22Rv1 (cell line): Measurements from ENCODE around the gene AKR1A1.
A peak's percentile ranks its signal among the peaks of the same experiment; 100 is the strongest.

Experiments
- H3K27ac ChIP-seq: fragments of 450-650 bp; 2 replicates; pipeline ENCODE4 v1.5.1; 2017
- ZFX ChIP-seq: fragments of 450-650 bp; IDR thresholded peaks from 2 replicates; pipeline ENCODE4 v1.6.1; 2017; ENCODE audit warnings: antibody characterized with exemption, borderline replicate concordance
- TF ChIP-seq, protein P1 (sequence below): fragments of 450-650 bp; IDR thresholded peaks from 2 replicates; pipeline ENCODE4 v1.5.1; 2017; ENCODE audit warnings: mild to moderate bottlenecking

AKR1A1 gene

DNA sequence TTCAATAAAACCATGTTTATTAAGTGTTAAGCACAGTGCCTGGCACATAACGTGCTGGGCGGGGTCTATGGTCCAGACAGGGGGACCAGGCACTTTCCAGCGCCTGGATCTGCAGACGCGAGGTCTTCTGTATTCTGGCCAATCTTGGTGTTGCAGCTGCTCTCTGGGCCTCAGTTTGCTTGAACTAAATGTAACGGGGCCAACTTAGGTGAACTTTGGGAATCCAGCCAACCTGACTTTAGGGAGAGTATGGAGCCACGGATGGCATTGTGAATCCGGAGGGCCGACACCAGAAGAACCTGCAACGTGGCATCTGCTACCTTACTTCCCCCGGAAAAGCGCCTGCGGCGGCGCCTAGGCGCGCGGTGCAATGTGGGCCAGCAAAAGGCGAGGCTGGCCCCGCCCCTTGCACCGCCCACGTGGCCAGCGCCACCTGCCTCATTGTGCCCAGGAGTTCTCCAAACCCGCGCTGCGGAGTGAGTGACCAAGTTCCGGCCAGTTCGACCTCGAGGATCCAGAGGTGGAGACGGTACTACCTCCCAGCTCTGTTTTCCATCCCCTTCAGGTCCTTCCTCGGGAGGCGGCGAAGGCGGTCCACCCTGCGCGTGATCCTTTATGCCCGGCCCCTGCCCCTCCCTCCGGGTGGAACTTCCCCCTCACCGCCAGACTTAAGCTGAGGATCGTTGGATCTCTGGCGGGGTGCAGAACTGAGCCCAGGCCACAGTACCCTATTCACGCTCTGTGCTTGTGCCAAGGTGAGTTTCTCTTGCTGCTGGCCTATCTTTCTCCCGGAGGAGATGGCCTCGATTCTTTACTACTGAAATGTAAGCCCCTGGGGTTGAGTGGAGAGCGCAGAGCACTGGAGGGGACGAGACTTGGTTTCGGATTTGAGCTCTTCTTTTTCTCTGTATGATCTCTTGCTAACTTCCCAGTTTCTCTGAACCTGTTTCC is at the start of gene AKR1A1:
Gene AKR1A1, plus strand, starts transcription at position 426 of the 951 bp plus-strand sequence. CDS start 10,969 bp downstream, outside the sequence.
- TF ChIP-seq, protein P1, sequence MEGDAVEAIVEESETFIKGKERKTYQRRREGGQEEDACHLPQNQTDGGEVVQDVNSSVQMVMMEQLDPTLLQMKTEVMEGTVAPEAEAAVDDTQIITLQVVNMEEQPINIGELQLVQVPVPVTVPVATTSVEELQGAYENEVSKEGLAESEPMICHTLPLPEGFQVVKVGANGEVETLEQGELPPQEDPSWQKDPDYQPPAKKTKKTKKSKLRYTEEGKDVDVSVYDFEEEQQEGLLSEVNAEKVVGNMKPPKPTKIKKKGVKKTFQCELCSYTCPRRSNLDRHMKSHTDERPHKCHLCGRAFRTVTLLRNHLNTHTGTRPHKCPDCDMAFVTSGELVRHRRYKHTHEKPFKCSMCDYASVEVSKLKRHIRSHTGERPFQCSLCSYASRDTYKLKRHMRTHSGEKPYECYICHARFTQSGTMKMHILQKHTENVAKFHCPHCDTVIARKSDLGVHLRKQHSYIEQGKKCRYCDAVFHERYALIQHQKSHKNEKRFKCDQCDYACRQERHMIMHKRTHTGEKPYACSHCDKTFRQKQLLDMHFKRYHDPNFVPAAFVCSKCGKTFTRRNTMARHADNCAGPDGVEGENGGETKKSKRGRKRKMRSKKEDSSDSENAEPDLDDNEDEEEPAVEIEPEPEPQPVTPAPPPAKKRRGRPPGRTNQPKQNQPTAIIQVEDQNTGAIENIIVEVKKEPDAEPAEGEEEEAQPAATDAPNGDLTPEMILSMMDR, result peak; percentile 9; the same call in 1 of the 2 replicates
- no peak for TF ChIP-seq ZFX
- H3K27ac ChIP-seq, result peak within 1 kb of the TSS; percentile 98

DNA sequence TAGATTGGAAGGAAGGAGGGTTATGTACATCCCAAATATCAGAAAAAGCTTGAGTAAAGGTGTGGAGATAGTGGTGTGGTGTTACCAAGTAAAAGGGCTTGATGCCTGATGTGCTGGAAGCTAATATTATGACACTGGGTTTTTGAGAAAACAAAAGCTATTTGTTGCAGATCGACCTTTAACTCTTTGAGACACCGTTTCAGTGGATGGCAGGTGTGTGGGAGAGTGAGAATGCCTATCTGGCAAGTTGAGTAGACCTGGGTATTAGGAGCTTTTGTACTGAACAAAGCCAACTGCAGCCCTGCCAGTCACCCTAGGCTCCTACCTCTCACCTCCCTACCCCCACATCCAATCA is 49.1 kb upstream of the AKR1A1 start:
- H3K27ac ChIP-seq, result peak overlapping the region; percentile 85
- TF ChIP-seq, protein P1, result no peak
- no peak for TF ChIP-seq ZFX

DNA sequence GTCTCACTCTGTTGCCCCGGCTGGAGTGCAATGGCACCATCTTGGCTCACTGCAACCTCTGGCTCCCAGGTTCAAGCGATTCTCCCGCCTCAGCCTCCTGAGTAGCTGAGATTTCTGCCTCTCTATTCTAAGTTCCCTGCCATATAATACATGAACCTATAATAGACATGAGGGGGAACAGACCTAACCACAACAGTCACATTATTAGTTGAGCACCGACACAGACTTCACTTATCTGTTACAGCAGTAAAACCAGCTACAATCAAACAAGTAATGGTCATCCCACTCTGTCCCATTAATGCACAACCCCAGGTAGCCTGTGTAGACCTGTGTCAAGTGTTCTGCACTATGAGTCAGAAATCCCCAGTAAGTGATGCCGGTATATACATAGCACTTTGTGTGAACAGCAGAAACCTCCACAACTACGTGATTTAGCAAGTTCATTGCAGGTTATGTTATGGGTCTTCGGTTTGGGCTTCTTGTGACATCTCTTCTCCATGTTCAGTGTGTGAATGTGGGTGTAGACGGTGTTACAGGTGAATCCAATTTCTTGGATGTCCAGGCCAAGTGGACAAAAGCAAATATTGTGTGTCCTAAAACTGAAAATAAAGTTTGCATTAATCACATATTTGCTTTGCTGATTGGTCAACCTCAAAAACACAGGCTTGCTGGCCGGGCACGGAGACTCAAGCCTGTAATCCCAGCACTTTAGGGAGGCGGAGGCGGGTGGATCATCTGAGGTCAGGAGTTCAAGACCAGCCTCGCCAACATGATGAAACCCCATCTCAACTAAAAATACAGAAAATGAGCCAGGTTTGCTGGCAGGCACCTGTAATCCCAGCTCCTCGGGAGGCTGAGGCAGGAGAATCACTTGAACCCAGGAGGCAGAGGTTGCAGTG is 46.9 kb upstream of the AKR1A1 start:
- no peak overlapping the region for H3K27ac ChIP-seq
- TF ChIP-seq, protein P1, result no peak
- no peak for TF ChIP-seq ZFX

DNA sequence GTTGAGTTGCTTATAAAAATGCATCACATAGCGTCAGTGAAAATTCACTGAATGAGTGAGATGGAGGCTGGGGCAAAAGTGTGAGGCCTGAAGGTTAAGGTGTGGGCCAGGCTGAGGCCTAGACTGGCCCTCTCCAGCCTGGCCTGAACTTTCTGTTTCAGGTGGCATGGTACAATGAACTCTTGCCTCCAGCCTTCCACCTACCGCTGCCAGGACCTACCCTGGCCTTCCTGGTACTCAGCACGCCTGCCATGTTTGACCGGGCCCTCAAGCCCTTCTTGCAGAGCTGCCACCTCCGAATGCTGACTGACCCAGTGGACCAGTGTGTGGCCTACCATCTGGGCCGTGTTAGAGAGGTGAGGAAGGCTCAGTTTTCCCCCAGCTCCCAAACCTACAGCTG is 43.4 kb upstream of the AKR1A1 start:
- no peak overlapping the region for H3K27ac ChIP-seq
- TF ChIP-seq ZFX, result no peak
- TF ChIP-seq, protein P1, result no peak

DNA sequence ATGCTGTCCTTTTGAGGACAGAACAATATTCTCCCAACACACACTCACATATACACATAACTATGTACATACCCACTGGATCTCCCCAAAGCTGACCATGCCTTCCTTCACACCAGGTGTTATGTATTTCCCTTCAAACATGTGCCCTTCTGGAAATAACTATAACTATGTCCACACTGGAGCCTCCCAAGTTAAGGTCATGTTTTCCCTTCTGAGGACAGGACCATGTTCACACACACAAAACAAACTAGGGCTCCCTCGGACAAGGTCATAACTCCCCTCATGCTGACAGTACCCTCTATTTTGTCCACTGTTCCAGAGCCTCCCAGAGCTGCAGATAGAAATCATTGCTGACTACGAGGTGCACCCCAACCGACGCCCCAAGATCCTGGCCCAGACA is 42.7 kb upstream of the AKR1A1 start:
- no peak for TF ChIP-seq ZFX
- TF ChIP-seq, protein P1, result no peak
- H3K27ac ChIP-seq, result peak overlapping the region; percentile 9; the same call in 1 of the 2 replicates

DNA sequence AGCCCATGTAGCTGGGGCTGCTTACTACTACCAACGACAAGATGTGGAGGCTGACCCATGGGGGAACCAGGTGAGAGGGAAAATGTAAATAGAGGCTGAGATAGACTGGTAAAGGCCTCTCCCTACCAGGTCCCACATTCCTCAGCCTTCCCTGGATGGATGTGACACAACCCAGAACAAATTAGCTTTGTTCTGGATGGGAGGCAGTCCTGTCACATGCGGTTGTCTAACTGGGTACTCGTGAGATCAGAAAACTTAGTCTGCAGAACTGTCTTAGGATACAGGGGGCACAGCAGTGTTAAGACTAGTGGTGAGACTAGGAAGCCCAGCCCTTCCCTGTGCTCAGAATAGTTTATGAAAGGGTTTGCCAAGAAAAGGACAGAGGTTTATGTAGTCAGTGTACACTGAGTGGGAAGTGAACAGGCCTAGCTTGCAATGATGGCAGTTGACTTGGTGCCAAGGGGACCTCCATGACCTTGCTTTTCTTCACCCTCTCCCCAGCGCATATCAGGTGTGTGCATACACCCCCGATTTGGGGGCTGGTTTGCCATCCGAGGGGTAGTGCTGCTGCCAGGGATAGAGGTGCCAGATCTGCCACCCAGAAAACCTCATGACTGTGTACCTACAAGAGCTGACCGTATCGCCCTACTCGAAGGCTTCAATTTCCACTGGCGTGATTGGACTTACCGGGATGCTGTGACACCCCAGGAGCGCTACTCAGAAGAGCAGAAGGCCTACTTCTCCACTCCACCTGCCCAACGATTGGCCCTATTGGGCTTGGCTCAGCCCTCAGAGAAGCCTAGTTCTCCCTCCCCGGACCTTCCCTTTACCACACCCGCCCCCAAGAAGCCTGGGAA is 42.1 kb upstream of the AKR1A1 start:
- H3K27ac ChIP-seq, result peak overlapping the region; percentile 9; the same call in 1 of the 2 replicates
- TF ChIP-seq ZFX, result no peak
- TF ChIP-seq, protein P1, result no peak
